Activated gamma-delta T cell (primary cell): ENCODE data around the gene SLC6A8.

ENCODE experiments used
- DNase-seq: peaks from one replicate; lab custom pipeline; 2025; lab: John Stamatoyannopoulos, UW

The SLC6A8 gene

GRCh38 chrX:153648358-153649177 is 39.2 kb upstream of the SLC6A8 start:
- no peak for DNase-seq

GRCh38 chrX:153649178-153649914 is 38.4 kb upstream of the SLC6A8 start:
- no peak for DNase-seq

GRCh38 chrX:153649915-153650782 is 37.6 kb upstream of the SLC6A8 start:
- DNase-seq, result no peak

- DNase-seq, result no peak
Measured at GRCh38 chrX:153650959-153651358, 36.8 kb upstream of the SLC6A8 start.

- no peak for DNase-seq
Measured at GRCh38 chrX:153651540-153652079, 36.1 kb upstream of the SLC6A8 start.

- DNase-seq, result no peak
Measured at GRCh38 chrX:153653556-153653955, 34.2 kb upstream of the SLC6A8 start.

- no peak for DNase-seq
Measured at GRCh38 chrX:153657161-153657560, 30.6 kb upstream of the SLC6A8 start.

GRCh38 chrX:153659268-153659667 is 28.5 kb upstream of the SLC6A8 start:
- DNase-seq, result no peak

GRCh38 chrX:153662266-153662665 is 25.5 kb upstream of the SLC6A8 start:
- DNase-seq, result no peak

GRCh38 chrX:153665726-153666306 is 21.9 kb upstream of the SLC6A8 start:
- no peak for DNase-seq

- no peak for DNase-seq
Measured at GRCh38 chrX:153667281-153667955, 20.3 kb upstream of the SLC6A8 start.

GRCh38 chrX:153667956-153668396 is 19.8 kb upstream of the SLC6A8 start:
- no peak for DNase-seq

GRCh38 chrX:153668423-153669173 is 19.1 kb upstream of the SLC6A8 start:
- no peak for DNase-seq

- no peak for DNase-seq
Measured at GRCh38 chrX:153669174-153669890, 18.4 kb upstream of the SLC6A8 start.

GRCh38 chrX:153669901-153670731 is 17.6 kb upstream of the SLC6A8 start:
- DNase-seq, result no peak

GRCh38 chrX:153670748-153671588 is 16.8 kb upstream of the SLC6A8 start:
- no peak for DNase-seq
